Umbilical cord (tissue), 2 donors: ENCODE results near the gene LRP1B. TPM values are rescaled to one million over a fixed set of nuclear protein-coding genes. Genes with fewer than 3 reads are reported as not detected.
"Not testable (repeated sequence)": the region's sequence is repeated elsewhere in the genome, so short reads cannot be mapped to it uniquely, and the experiment has no call there.

Experiments used
- DNase-seq: peaks from one replicate; pipeline ENCODE4 v3.0.0-alpha.2; 2015; ENCODE audit warnings: low spot score
- total RNA-seq: library from RNA; depleted of rRNA; stranded (reverse); fragments of >200 nt; gene quantifications from one replicate; pipeline ENCODE4 v1.2.3, GENCODE V29; 2014; ENCODE audit warnings: low replicate concordance; ENCODE audit not compliant: insufficient read depth

The LRP1B gene
- total RNA-seq, 1 donor from 2014 or later = 0.96 TPM

DNA sequence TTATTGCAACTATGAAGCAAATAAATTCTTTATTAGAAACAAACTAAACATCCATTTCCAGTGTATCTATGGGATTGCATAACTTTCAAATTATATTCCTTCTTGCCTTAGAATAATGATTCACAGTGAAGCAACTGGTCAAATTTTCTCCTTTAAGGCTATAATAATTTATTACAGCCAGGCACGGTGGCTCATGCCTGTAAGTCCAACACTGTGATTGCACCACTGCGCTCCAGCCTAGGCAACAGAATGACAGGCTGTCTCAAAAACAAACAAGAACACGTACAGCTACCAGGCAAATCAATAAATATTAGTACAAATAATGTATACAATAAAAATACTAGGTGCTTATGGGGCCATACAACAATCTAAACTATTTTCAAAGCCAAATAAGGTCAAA lies 1416.2 kb downstream of the LRP1B start:
- DNase-seq = no peak

DNA sequence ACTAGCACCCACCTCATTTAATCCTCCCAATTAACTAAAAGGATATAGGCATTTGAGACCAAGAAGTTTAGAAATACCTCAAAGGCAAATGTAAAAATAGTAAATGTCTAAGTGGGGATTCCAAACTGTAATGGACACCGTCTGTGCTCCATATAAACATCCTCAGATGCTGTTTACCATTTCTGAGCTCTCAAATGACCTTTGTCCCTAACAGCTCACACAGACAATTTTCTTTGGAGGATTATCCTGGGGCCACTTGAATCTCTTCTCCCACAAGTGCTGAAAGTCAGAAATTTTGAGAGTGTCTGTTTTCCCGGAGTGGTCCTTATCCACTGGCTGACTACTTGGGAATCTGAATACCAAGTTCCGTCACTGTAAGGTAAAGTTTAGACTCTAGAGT lies 1418.9 kb downstream of the LRP1B start:
- no peak for DNase-seq

- DNase-seq = no peak
These were observed 1429.1 kb downstream of the LRP1B start for GRCh38 chr2:140701726-140702125.

DNA sequence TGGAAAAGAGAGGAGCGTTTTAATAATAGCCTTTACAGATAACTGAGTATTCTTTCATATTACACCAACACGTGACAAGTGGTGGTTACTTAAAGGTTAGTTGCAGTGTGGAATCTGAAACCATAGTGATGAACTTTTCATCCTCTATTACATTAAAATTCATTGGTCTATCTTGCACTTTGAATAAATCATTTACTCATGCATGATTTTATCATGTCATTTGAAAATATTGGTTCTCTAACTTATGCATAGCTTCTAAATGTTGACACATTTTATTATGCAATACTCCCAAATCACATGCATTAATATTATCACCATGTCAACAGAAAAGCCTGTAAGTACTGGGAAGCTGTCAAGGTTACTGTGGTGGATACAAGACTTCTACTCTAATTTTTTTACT lies 1432.2 kb downstream of the LRP1B start:
- no peak for DNase-seq

- DNase-seq = no peak
These were observed 1434.4 kb downstream of the LRP1B start for GRCh38 chr2:140696449-140696848.

- no peak for DNase-seq
These were observed 1435.7 kb downstream of the LRP1B start for GRCh38 chr2:140695155-140695554.

- no peak for DNase-seq
These were observed 1443.0 kb downstream of the LRP1B start for GRCh38 chr2:140687825-140688224.

GRCh38 chr2:140683658-140684057 lies 1447.2 kb downstream of the LRP1B start:
- DNase-seq = no peak

- no peak for DNase-seq
These were observed 1450.0 kb downstream of the LRP1B start for GRCh38 chr2:140680862-140681261.

DNA sequence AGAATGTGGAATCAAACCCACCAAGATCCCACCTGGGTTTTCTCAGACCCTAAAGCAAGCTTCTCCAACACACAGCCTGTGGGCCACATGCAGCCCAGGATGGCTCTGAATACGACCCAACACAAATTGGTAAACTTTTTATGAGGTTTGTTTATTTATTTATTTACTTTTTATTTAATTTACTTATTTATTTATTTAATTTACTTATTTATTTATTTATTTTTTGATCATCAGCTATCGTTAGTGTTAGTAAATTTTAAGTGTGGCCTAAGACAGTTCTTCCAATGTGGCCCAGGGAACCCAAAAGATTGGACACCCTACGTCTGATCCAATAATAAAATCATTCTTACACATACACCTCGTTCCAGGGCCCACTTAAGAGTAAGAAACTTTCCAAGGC lies 1451.1 kb downstream of the LRP1B start:
- DNase-seq = no peak

- DNase-seq = no peak
These were observed 1460.9 kb downstream of the LRP1B start for GRCh38 chr2:140669911-140670310.

DNA sequence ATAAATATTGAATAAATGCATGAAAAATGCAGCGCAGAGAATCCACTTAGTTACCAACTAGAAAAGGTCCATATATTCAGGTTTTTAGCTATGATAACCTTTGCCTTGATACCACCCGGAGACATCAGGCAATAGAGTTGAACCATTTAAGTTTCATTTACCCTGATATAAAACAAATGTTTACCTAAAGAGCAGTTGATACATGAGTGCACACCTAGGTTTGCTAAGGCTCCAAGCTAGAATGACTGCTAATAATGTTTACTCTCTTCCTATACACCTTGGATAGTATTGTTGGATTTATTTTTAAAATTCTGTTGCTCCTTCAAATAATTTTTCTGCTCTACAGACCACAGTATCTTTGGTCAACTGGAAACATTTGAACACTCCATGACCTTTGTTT lies 1463.6 kb downstream of the LRP1B start:
- no peak for DNase-seq

DNA sequence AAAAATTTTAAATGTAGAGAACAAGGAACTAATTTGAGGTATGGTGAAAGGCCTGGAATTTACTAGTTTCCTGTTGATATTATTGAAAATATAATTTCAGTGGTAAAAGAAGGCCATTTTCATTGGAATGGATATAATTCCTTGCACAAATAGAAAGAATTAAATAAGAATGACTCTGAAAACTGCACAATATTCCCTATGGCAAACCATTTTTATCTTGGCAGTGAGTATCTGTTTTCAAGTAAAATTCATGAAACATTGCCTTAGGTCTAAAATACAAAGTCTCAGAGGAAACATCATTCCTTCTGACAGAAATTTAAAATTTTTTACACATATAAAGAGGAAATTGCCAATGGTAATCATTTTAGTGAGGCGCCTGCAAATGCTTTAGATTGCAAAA lies 1468.3 kb downstream of the LRP1B start:
- no peak for DNase-seq

DNA sequence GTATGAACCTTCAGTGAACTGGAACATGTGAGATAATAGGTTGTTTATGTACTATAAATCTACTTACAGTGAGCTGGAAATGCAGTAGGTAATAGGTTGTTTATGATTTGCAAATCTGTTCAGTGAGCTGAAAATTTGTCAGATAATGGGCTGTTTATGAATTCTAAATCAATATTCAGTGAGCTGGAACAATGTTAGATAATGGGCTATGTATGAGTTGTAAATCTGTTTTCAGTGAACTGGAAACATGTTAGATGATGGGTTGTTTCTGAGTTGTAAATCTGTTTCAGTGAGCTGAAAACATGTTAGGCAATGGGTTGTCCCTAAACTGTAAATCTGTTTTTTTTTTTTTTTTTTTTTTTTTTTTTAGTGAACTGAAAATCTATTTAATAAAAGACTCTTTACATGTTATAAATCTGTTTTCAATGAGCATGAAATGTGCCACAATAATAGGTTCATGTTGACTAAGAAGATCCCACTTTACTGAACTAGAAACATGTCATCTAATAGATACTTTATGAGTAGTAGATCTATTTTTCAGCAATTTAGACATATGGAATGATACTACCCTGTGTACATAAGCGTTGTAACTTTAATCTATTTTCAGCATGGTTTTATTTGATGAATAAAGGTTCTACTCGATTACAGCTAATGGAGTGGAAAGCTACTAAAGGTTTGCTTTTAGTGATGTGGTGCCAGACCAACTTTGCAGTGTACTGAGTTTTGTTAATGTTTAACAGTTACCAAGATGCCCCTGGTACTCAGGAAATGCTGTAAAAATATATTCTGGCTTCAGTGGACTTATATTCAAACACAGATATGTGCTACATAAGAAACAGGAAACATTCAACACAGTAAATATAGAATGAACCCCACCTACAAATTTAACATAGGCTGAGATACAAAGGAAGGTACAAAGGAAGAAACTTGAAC lies 1471.8 kb downstream of the LRP1B start:
- no peak for DNase-seq

DNA sequence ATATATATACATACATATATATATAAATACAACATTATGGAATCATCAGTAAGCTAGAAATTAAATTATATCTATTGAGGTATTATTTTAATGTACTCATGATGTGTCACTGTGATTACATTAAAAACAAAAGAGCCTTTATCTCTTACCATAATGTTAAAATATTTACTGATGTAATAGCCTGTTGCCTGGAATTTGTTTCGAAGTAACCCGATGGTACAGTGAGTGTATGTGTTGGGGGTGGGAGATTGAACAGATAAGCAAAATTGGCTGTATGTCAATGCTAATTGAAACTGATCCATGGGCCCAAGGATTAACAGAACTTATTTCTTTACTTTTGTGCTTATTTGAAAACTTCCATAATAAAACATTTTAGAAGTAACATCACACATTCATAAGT lies 1473.2 kb downstream of the LRP1B start:
- no peak for DNase-seq

GRCh38 chr2:140654565-140654964 lies 1476.3 kb downstream of the LRP1B start:
- DNase-seq = peak; percentile 44

DNA sequence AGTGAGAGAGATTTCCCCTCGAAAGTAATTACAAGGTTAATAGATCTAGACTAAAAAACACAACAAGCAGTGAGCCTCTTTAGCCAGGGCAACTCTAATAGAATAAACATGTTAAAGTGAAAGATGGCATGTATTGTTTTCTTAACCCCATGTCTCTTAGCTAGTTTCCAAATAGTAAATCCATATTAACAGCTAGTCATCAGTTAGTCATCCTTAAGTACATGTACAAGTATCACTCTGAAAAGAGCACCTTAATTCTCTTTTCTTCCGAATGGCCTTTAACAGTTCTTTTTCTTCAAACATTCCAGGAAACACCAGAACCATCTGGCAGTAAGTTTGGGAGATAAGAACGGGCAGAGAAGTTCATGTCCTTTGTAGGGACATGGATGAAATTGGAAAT lies 1480.0 kb downstream of the LRP1B start:
- DNase-seq = no peak

DNA sequence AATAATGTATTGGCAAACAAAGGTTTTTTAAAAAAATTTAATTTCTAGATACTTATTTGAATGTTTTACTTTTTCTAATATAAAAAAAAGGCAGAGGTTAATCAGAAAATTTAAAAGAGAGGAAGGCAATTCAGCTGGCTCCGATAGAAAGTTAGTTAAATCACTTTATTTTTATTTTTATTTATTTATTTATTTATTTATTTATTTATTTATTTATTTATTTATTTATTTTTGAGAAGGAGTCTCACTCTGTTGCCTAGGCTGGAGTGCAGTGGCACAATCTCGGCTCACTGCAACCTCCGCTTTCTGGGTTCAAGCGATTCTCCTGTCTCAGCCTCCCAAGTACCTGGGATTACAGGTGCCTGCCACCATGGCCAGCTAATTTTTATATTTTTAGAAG lies 1480.7 kb downstream of the LRP1B start:
- not testable (repeated sequence) for DNase-seq

GRCh38 chr2:140648393-140648792 lies 1482.4 kb downstream of the LRP1B start:
- no peak for DNase-seq

DNA sequence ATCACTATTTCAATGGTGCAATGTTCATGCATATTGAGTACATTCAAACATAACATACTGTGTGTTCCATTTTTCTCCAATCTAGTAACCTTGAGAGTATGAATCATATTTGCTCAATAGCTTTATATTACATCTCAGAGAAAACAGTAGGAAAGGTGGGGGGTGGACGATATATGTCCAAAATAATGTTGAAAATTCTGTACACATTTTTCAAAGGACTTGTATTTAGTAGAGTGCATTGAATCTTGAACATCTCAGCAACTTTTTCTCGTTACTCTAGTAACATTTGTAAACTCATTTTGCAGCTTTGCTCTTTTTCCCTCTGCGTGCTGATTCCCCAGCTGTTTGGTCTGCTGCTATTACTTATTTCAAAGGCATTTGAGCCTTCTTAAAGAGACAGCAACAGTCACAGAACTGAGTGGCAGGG lies 1487.0 kb downstream of the LRP1B start:
- peak; percentile 68 for DNase-seq

DNA sequence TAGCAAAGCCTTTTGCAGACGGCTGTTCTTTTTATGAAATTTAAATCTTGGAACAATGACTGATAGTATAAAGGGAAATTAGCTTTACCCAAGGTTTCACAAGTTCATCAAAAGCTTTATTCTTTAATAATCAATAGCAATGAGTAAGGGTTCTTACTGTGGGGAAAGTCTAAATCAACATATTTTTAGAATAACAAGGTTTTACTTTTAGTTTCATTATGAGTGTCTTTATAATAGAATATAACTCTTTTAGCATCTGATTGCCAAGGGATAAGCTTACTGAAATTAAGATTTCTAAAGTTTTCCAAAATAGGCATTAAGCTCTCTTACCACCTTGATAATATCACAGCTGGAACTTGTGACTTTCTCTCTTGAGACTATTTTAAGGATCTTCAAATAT lies 1489.7 kb downstream of the LRP1B start:
- DNase-seq = no peak

DNA sequence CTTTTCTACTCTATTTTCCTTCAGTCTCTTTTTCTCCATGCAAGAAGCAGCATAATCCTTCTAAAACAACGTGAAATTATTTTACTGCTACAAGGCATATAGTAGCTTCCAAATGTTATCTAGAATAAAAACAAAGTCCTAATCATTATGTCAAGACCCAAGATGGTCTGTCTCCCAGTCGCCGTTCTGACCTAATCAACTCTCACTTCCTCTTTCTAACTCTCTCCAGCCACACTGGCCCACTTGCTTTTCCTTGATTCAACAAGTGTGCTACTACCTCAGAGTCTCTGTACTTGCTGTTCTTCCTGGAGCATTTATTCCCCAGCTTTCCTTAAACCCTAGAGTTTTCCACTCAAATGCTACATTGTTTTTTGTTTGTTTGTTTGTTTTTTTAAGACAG lies 1491.2 kb downstream of the LRP1B start:
- DNase-seq = no peak

GRCh38 chr2:140630557-140630956 lies 1500.3 kb downstream of the LRP1B start:
- no peak for DNase-seq

- no peak for DNase-seq
These were observed 1502.9 kb downstream of the LRP1B start for GRCh38 chr2:140627885-140628284.
